ENCODE data around the gene WDR47.
"Not testable (repeated sequence)": the region's sequence is repeated elsewhere in the genome, so short reads cannot be mapped to it uniquely, and the experiment has no call there.

The WDR47 gene

GRCh38 chr1:109045595-109045994 is 3.7 kb upstream of the WDR47 start:
- TF ChIP-seq CTCF (IDR thresholded peaks at IDR 0.05; ENCODE audit: extremely low read depth, insufficient read depth, missing control alignments), result no peak
- no peak for DNase-seq (ENCODE audit: low spot score)
- in situ Hi-C loops (cut with MboI; ENCODE audit: low pct_unique_long_range_greater_than_20kb, low sequenced_read_pairs, unreplicated experiment), result no loop called here

- TF ChIP-seq CTCF (IDR thresholded peaks at IDR 0.05; ENCODE audit: extremely low read depth, insufficient read depth, missing control alignments), result no peak
- DNase-seq (ENCODE audit: low spot score), result peak; percentile 54
- in situ Hi-C loops (cut with MboI; ENCODE audit: low pct_unique_long_range_greater_than_20kb, low sequenced_read_pairs, unreplicated experiment), result no loop called here
Observed at GRCh38 chr1:109040989-109041620, 797 bp downstream of the WDR47 start.

- in situ Hi-C loops (cut with MboI; ENCODE audit: low pct_unique_long_range_greater_than_20kb, low sequenced_read_pairs, unreplicated experiment), result no loop called here
- TF ChIP-seq CTCF (IDR thresholded peaks at IDR 0.05; ENCODE audit: extremely low read depth, insufficient read depth, missing control alignments), result no peak
- DNase-seq (ENCODE audit: low spot score), result no peak
Observed at GRCh38 chr1:109040627-109040988, 1.3 kb downstream of the WDR47 start.

GRCh38 chr1:109034382-109034781 is 7.5 kb downstream of the WDR47 start:
- no peak for DNase-seq (ENCODE audit: low spot score)
- TF ChIP-seq CTCF (IDR thresholded peaks at IDR 0.05; ENCODE audit: extremely low read depth, insufficient read depth, missing control alignments), result no peak
- in situ Hi-C loops (cut with MboI; ENCODE audit: low pct_unique_long_range_greater_than_20kb, low sequenced_read_pairs, unreplicated experiment), result no loop called here

- DNase-seq (ENCODE audit: low spot score); in situ Hi-C loops (cut with MboI; ENCODE audit: low pct_unique_long_range_greater_than_20kb, low sequenced_read_pairs, unreplicated experiment): not testable (repeated sequence)
Observed at GRCh38 chr1:109029493-109029892, 12.4 kb downstream of the WDR47 start.

GRCh38 chr1:109027841-109028240 is 14.1 kb downstream of the WDR47 start:
- DNase-seq (ENCODE audit: low spot score), result no peak
- in situ Hi-C loops (cut with MboI; ENCODE audit: low pct_unique_long_range_greater_than_20kb, low sequenced_read_pairs, unreplicated experiment), result no loop called here
- no peak for TF ChIP-seq CTCF (IDR thresholded peaks at IDR 0.05; ENCODE audit: extremely low read depth, insufficient read depth, missing control alignments)

GRCh38 chr1:109025694-109026093 is 16.2 kb downstream of the WDR47 start:
- DNase-seq (ENCODE audit: low spot score), result no peak
- in situ Hi-C loops (cut with MboI; ENCODE audit: low pct_unique_long_range_greater_than_20kb, low sequenced_read_pairs, unreplicated experiment), result no loop called here
- TF ChIP-seq CTCF (IDR thresholded peaks at IDR 0.05; ENCODE audit: extremely low read depth, insufficient read depth, missing control alignments), result no peak
